Renal cortex interstitium (tissue), 11 donors: ENCODE data around the gene KCNIP1. TPM values are rescaled to one million over a fixed set of nuclear protein-coding genes. Genes with fewer than 3 reads are reported as not detected.

Source experiments
- DNase-seq, 11 donors: peaks; one replicate each; pipeline ENCODE4 v3.0.0-alpha.2; 2013; ENCODE audit warnings: low read depth in 9 of 11, low spot score in 4 of 11; ENCODE audit errors: extremely low read depth in 1 of 11
- polyA plus RNA-seq, 3 donors: library from polyadenylated mRNA; unstranded; fragments of 120-200 nt; gene quantifications; one replicate each; pipeline ENCODE4 v1.2.1, GENCODE V29; 2013; ENCODE audit not compliant: insufficient read length in 3 of 3

The KCNIP1 gene
- polyA plus RNA-seq, 3 donors: 9.5 to 12.7 (median 12.3) TPM

GRCh38 chr5:170551076-170551475 is 47.3 kb downstream of the KCNIP1 start:
- no peak for DNase-seq

- no peak for DNase-seq
These were observed 47.8 kb downstream of the KCNIP1 start for GRCh38 chr5:170551622-170552021.

GRCh38 chr5:170552621-170553115 is 48.8 kb downstream of the KCNIP1 start:
- DNase-seq: peak; percentile 72 to 94 (median 84)

GRCh38 chr5:170553218-170553617 is 49.4 kb downstream of the KCNIP1 start:
- no peak for DNase-seq

- no peak for DNase-seq
These were observed 50.9 kb downstream of the KCNIP1 start for GRCh38 chr5:170554521-170555267.

GRCh38 chr5:170557314-170557713 is 53.5 kb downstream of the KCNIP1 start:
- DNase-seq: no peak

- DNase-seq: no peak
These were observed 55.5 kb downstream of the KCNIP1 start for GRCh38 chr5:170559296-170559695.

GRCh38 chr5:170560938-170561337 is 57.1 kb downstream of the KCNIP1 start:
- no peak for DNase-seq

GRCh38 chr5:170562166-170562874 is 58.5 kb downstream of the KCNIP1 start:
- DNase-seq: no peak

- no peak for DNase-seq
These were observed 59.0 kb downstream of the KCNIP1 start for GRCh38 chr5:170562875-170563228.

GRCh38 chr5:170563824-170564567 is 60.2 kb downstream of the KCNIP1 start:
- no peak for DNase-seq

GRCh38 chr5:170565072-170565471 is 61.3 kb downstream of the KCNIP1 start:
- DNase-seq: no peak

GRCh38 chr5:170569101-170569500 is 65.3 kb downstream of the KCNIP1 start:
- DNase-seq: no peak

GRCh38 chr5:170570476-170570875 is 66.7 kb downstream of the KCNIP1 start:
- DNase-seq: no peak

GRCh38 chr5:170571281-170571731 is 67.5 kb downstream of the KCNIP1 start:
- DNase-seq: no peak

GRCh38 chr5:170571875-170572852 is 68.3 kb downstream of the KCNIP1 start:
- no peak for DNase-seq

GRCh38 chr5:170573114-170573513 is 69.3 kb downstream of the KCNIP1 start:
- no peak for DNase-seq

- no peak for DNase-seq
These were observed 69.8 kb downstream of the KCNIP1 start for GRCh38 chr5:170573660-170574059.
